HTR-8/SVneo (cell line): ENCODE measurements around the gene GAB3.
"Not testable (repeated sequence)": the region's sequence is repeated elsewhere in the genome, so short reads cannot be mapped to it uniquely, and the experiment has no call there.

Source experiments
- DNase-seq: peaks from one replicate; pipeline ENCODE4 v3.0.0; 2011; ENCODE audit warnings: low spot score, mixed read lengths; ENCODE audit not compliant: insufficient read length
- FAIRE-seq: peaks from 2 replicates; lab custom pipeline; 2011; peaks lifted over from hg19 to GRCh38; lab: Jason Lieb, UNC

GAB3 gene

DNA sequence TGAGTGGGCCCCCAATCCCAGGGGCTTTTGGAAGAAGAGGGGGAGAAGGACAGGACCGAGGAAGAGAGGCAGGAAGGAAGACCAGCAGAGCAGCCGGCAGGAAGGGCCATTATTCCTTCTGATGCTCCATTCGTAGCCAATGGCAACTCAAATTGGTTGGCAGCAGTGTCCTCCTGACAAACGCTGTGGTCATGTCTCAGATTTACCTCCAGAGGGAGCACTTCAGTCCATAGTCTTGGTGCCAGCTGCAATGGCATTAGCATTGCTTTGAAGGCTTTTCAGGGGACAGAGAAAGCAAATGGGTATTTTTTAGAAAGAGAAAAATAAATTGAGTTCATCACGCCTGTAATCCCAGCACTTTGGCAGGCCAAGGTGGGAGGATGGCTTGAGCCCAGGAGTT, 121.9 kb downstream of the GAB3 start:
- not testable (repeated sequence) for FAIRE-seq, DNase-seq
